ENCODE data around the gene MUC12. TPM values are rescaled to one million over a fixed set of nuclear protein-coding genes. Genes with fewer than 3 reads are reported as not detected.

MUC12 gene
- total RNA-seq, 1 experiment from 2014 or later: not detected

DNA sequence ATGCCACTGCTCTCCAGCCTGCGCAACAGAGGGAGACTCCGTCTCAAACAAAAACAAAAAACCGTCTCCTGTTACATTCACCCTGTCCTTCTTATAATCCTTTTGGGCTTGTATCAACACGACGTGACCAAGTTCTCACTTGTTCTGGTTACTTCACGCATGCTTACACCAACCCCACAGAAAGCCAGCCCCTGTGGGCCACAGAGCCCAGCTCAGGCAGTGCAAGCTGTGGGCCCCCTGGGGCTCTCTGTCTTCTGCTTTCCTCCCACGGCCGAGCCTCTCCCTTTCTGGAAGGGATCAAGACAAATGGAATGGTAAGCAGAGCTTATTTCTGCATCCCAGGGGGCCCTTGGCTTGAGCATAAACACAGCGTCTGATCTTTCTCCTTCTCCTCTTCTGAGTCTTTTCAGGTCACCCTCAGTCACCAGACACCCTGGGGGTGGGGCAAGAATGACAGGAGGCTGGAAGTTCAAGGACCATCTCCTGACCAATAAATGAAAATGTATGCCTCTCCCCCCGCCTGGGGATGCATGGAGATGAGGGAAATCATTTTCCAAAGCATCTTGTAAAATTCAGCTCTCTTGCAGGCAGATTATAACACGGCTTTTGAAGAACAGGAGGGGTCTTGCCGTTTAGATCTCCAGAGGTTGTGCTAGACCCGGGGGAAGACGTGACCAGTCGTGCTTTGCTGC is 96.9 kb downstream of the MUC12 start:
- no peak for DNase-seq (ENCODE audit: low spot score)

DNA sequence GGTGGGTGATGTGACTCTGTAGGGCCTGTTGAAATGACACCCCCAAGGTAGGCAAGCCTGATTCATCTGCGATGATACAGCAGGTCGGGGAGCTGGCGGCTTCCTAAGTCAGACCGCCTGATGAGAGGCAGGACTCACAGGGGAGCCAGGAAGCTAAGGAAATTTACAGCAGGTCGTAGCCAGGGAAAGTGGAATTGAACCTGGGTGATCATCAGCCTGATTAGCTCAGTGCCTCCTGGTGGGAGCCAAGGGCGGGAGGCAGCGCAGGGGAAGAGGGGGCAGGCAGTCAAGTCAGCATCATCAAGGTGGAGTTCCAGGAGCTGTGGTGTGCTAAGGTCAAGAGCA is 97.4 kb downstream of the MUC12 start:
- DNase-seq (ENCODE audit: low spot score): no peak

DNA sequence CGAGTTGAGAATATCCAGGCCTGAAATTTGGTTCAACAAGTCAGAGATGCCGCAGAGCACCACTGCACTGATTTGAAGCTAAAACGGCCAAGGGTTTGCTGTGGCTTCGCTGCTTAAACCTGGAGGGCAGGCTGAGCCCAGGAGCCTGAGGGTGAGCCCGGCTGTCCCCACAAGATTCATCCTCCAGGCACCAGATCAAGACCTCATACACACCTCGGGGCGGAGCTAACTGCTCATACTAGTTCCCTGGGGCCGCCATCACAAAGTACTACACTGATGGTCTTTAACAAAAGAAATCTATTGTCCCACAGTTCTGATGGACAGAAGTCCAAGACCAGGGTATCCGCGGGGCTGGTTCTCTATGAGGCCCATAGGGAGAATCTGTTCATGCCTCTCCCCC is 99.0 kb downstream of the MUC12 start:
- DNase-seq (ENCODE audit: low spot score): no peak

Other genes starting within 250 kb of the MUC12 start
- not detected in 2 replicates for gene EPO, start 249.1 kb upstream of the MUC12 start, total RNA-seq (2014; rRNA removed; shearing (Covaris generic))
- gene ZAN, start 236.0 kb upstream of the MUC12 start, total RNA-seq (2014; rRNA removed; shearing (Covaris generic)): not detected in 2 replicates
- 46.0 and 65.3 TPM in 2 replicates for gene EPHB4, start 142.0 kb upstream of the MUC12 start, total RNA-seq (2014; rRNA removed; shearing (Covaris generic))
- 9.6 and 12.4 TPM in 2 replicates for gene SLC12A9, start 116.9 kb upstream of the MUC12 start, total RNA-seq (2014; rRNA removed; shearing (Covaris generic))
- gene TRIP6, start 102.2 kb upstream of the MUC12 start, total RNA-seq (2014; rRNA removed; shearing (Covaris generic)): 157 and 180 TPM in 2 replicates
- gene SRRT, start 94.5 kb upstream of the MUC12 start, total RNA-seq (2014; rRNA removed; shearing (Covaris generic)): 78.3 and 86.7 TPM in 2 replicates
- 1.8 and 3.3 TPM in 2 replicates for gene UFSP1, start 79.8 kb upstream of the MUC12 start, total RNA-seq (2014; rRNA removed; shearing (Covaris generic))
- 1.5 and 2.8 TPM in 2 replicates for gene ACHE, start 73.7 kb upstream of the MUC12 start, total RNA-seq (2014; rRNA removed; shearing (Covaris generic))
- gene MUC3A, start 20.0 kb upstream of the MUC12 start, total RNA-seq (2014; rRNA removed; shearing (Covaris generic)): not detected in 2 replicates
- gene MUC17, start 50.5 kb downstream of the MUC12 start, total RNA-seq (2014; rRNA removed; shearing (Covaris generic)): not detected in 2 replicates
- 9.4 and 13.4 TPM in 2 replicates for gene TRIM56, start 115.9 kb downstream of the MUC12 start, total RNA-seq (2014; rRNA removed; shearing (Covaris generic))
- gene SERPINE1, start 157.5 kb downstream of the MUC12 start, total RNA-seq (2014; rRNA removed; shearing (Covaris generic)): 463 and 480 TPM in 2 replicates
- 332 and 409 TPM in 2 replicates for gene AP1S1, start 184.9 kb downstream of the MUC12 start, total RNA-seq (2014; rRNA removed; shearing (Covaris generic))
- 1.0 and 1.3 TPM in 2 replicates for gene VGF, start 196.0 kb downstream of the MUC12 start, total RNA-seq (2014; rRNA removed; shearing (Covaris generic))
- 0.93 TPM in 1 of 2 replicates, not detected in the other for gene NAT16, start 210.7 kb downstream of the MUC12 start, total RNA-seq (2014; rRNA removed; shearing (Covaris generic))
- not detected in 2 replicates for gene MOGAT3, start 231.5 kb downstream of the MUC12 start, total RNA-seq (2014; rRNA removed; shearing (Covaris generic))
- gene PLOD3, start 248.0 kb downstream of the MUC12 start, total RNA-seq (2014; rRNA removed; shearing (Covaris generic)): 93.9 and 105 TPM in 2 replicates
- 113 and 116 TPM in 2 replicates for gene ZNHIT1, start 248.6 kb downstream of the MUC12 start, total RNA-seq (2014; rRNA removed; shearing (Covaris generic))

Measured in A172 (cell line).